ENCODE data around the gene PTPN3.
A peak's percentile ranks its signal among the peaks of the same experiment; 100 is the strongest.

Gene PTPN3

GRCh38 chr9:109419531-109419930, 78.6 kb downstream of the PTPN3 start:
- no peak overlapping the region for H3K4me3 ChIP-seq (ENCODE audit: low read depth, low read length)
- TF ChIP-seq CTCF (IDR thresholded peaks at IDR 0.05; ENCODE audit: insufficient read depth, low read depth, low read length, missing control alignments), result no peak
- no peak for DNase-seq (ENCODE audit: low read depth)

- no peak for TF ChIP-seq CTCF (IDR thresholded peaks at IDR 0.05; ENCODE audit: insufficient read depth, low read depth, low read length, missing control alignments)
- H3K4me3 ChIP-seq (ENCODE audit: low read depth, low read length), result no peak overlapping the region
- peak; percentile 84 for DNase-seq (ENCODE audit: low read depth)
Observed at GRCh38 chr9:109418827-109419226, 79.3 kb downstream of the PTPN3 start.

- no peak for TF ChIP-seq CTCF (IDR thresholded peaks at IDR 0.05; ENCODE audit: insufficient read depth, low read depth, low read length, missing control alignments)
- H3K4me3 ChIP-seq (ENCODE audit: low read depth, low read length), result no peak overlapping the region
- no peak for DNase-seq (ENCODE audit: low read depth)
Observed at GRCh38 chr9:109417585-109418544, 80.2 kb downstream of the PTPN3 start.

- no peak for TF ChIP-seq CTCF (IDR thresholded peaks at IDR 0.05; ENCODE audit: insufficient read depth, low read depth, low read length, missing control alignments)
- peak; percentile 39 for DNase-seq (ENCODE audit: low read depth)
- no peak overlapping the region for H3K4me3 ChIP-seq (ENCODE audit: low read depth, low read length)
Observed at GRCh38 chr9:109417054-109417453, 81.1 kb downstream of the PTPN3 start.

- peak; percentile 83 for DNase-seq (ENCODE audit: low read depth)
- peak overlapping the region; percentile 15; the same call in 1 of the 2 replicates for H3K4me3 ChIP-seq (ENCODE audit: low read depth, low read length)
- no peak for TF ChIP-seq CTCF (IDR thresholded peaks at IDR 0.05; ENCODE audit: insufficient read depth, low read depth, low read length, missing control alignments)
Observed at GRCh38 chr9:109416135-109416706, 81.9 kb downstream of the PTPN3 start.

- peak; percentile 55 for DNase-seq (ENCODE audit: low read depth)
- H3K4me3 ChIP-seq (ENCODE audit: low read depth, low read length), result no peak overlapping the region
- TF ChIP-seq CTCF (IDR thresholded peaks at IDR 0.05; ENCODE audit: insufficient read depth, low read depth, low read length, missing control alignments), result no peak
Observed at GRCh38 chr9:109414125-109414785, 83.9 kb downstream of the PTPN3 start.
